ENCODE data around the gene GHITM.

GRCh38 chr10:84197643-84198042 is 58.3 kb downstream of the GHITM start:
- TF ChIP-seq CTCF (IDR thresholded peaks at IDR 0.05) (no peak), POLR2A (IDR thresholded peaks at IDR 0.05) (no peak)

Measured in vagina (tissue), 2 donors.